HepG2 (cell line): ENCODE data around the gene NFX1. TPM values are rescaled to one million over a fixed set of nuclear protein-coding genes. Genes with fewer than 3 reads are reported as not detected.
A peak's percentile ranks its signal among the peaks of the same experiment; 100 is the strongest.

Source experiments
- BATF2 ChIP-seq: sonication (generic); formaldehyde crosslinking; IDR thresholded peaks from 2 replicates; pipeline ENCODE4 v1.8.0; 2022; ENCODE audit warnings: mild to moderate bottlenecking, missing genetic modification reagents, moderate library complexity
- CREM ChIP-seq, 2 experiments: sonication (generic) in 1 of 2; formaldehyde crosslinking in 1 of 2; IDR thresholded peaks; 2 replicates each; pipeline versions ENCODE4 v1.4.0 to v1.6.1; 2016 to 2020; ENCODE audit warnings: antibody characterized with exemption in 1 of 2, mild to moderate bottlenecking in 1 of 2, missing genetic modification reagents in 1 of 2
- ELF1 ChIP-seq: sonication (generic); formaldehyde crosslinking; IDR thresholded peaks from 2 replicates; pipeline ENCODE4 v1.4.0; 2020; ENCODE audit warnings: missing genetic modification reagents
- ELF4 ChIP-seq: sonication (generic); formaldehyde crosslinking; IDR thresholded peaks from 2 replicates; pipeline ENCODE4 v1.5.0; 2020; ENCODE audit warnings: missing genetic modification reagents, mild to moderate bottlenecking, moderate library complexity, borderline replicate concordance
- FOSL2 ChIP-seq: sonication (generic); formaldehyde crosslinking; IDR thresholded peaks from 2 replicates; pipeline ENCODE4 v1.4.0; 2020; ENCODE audit warnings: missing genetic modification reagents
- MAZ ChIP-seq, 2 experiments: sonication (generic) in 1 of 2; formaldehyde crosslinking in 1 of 2; IDR thresholded peaks; 2 replicates each; pipeline versions ENCODE4 v1.5.0 to v1.6.1; 2012 to 2020; ENCODE audit warnings: low read depth in 2 of 2, mild to moderate bottlenecking in 2 of 2, borderline replicate concordance in 1 of 2, improper control_type of control experiment in 1 of 2, low read length in 1 of 2, missing genetic modification reagents in 1 of 2, moderate library complexity in 1 of 2
- MEIS2 ChIP-seq: sonication (generic); formaldehyde crosslinking; IDR thresholded peaks from 2 replicates; pipeline ENCODE4 v1.9.0; 2021; ENCODE audit warnings: mild to moderate bottlenecking, missing genetic modification reagents
- MNT ChIP-seq: fragments of 450-650 bp; IDR thresholded peaks from 2 replicates; pipeline ENCODE4 v1.6.1; 2016
- SMYD3 ChIP-seq: sonication (generic); formaldehyde crosslinking; IDR thresholded peaks from 2 replicates; pipeline ENCODE4 v1.8.1; 2023; ENCODE audit warnings: mild to moderate bottlenecking, missing genetic modification reagents
- SP4 ChIP-seq: sonication (generic); formaldehyde crosslinking; IDR thresholded peaks from 2 replicates; pipeline ENCODE4 v1.8.1; 2023; ENCODE audit warnings: mild to moderate bottlenecking, missing genetic modification reagents
- TEF ChIP-seq: sonication (generic); formaldehyde crosslinking; IDR thresholded peaks from 2 replicates; pipeline ENCODE4 v1.5.0; 2020; ENCODE audit warnings: missing genetic modification reagents
- THYN1 ChIP-seq: sonication (generic); formaldehyde crosslinking; IDR thresholded peaks from 2 replicates; pipeline ENCODE4 v1.8.1; 2023; ENCODE audit warnings: low read depth, mild to moderate bottlenecking, moderate library complexity, missing genetic modification reagents, borderline replicate concordance
- ZFP82 ChIP-seq: sonication (generic); formaldehyde crosslinking; IDR thresholded peaks from 2 replicates; pipeline ENCODE4 v1.5.1; 2020; ENCODE audit warnings: mild to moderate bottlenecking, missing genetic modification reagents, borderline replicate concordance
- ZNF10 ChIP-seq: sonication (generic); formaldehyde crosslinking; IDR thresholded peaks from 2 replicates; pipeline ENCODE4 v1.4.0; 2020; ENCODE audit warnings: mild to moderate bottlenecking, low read depth, missing genetic modification reagents, borderline replicate concordance
- ZNF281 ChIP-seq: sonication (generic); formaldehyde crosslinking; IDR thresholded peaks from 2 replicates; pipeline ENCODE4 v1.4.0; 2020; ENCODE audit warnings: missing genetic modification reagents, borderline replicate concordance
- ZNF44 ChIP-seq: sonication (generic); formaldehyde crosslinking; IDR thresholded peaks from 2 replicates; pipeline ENCODE4 v1.5.1; 2020; ENCODE audit warnings: mild to moderate bottlenecking, missing genetic modification reagents
- ZNF570 ChIP-seq: sonication (generic); formaldehyde crosslinking; IDR thresholded peaks from 2 replicates; pipeline ENCODE4 v1.4.0; 2020; ENCODE audit warnings: mild to moderate bottlenecking, missing genetic modification reagents, borderline replicate concordance
- ZNF616 ChIP-seq: sonication (generic); formaldehyde crosslinking; IDR thresholded peaks from 2 replicates; pipeline ENCODE4 v1.5.0; 2020; ENCODE audit warnings: low read depth, mild to moderate bottlenecking, missing genetic modification reagents
- ZNF678 ChIP-seq: sonication (generic); formaldehyde crosslinking; IDR thresholded peaks from 2 replicates; pipeline ENCODE4 v1.4.0; 2020; ENCODE audit warnings: mild to moderate bottlenecking, missing genetic modification reagents
- polyA plus RNA-seq, 8 experiments: library from polyadenylated mRNA; depleted of rRNA in 3 of 8; stranded (reverse) in 7 of 8; unstranded in 1 of 8; fragments of >200 nt; fragmentation: Illumina TruSeq in 4 of 8; extraction: Trizol in 4 of 8; gene quantifications; 2 replicates each; pipeline versions ENCODE4 v1.2.1 to v1.2.3, GENCODE V29; 2011 to 2016; ENCODE audit warnings: low read depth in 4 of 8, missing spikeins in 1 of 8, mixed read lengths in 1 of 8; ENCODE audit not compliant: insufficient read depth in 1 of 8
- total RNA-seq, 5 experiments: library from RNA; depleted of rRNA; stranded (reverse); fragments of >200 nt; fragmentation: Illumina TruSeq; extraction: Trizol; gene quantifications; 2 replicates each; pipeline ENCODE4 v1.2.3, GENCODE V29; 2016; ENCODE audit warnings: low read depth in 1 of 5
- TF ChIP-seq, protein P1 (sequence below): conservative IDR thresholded peaks from 2 replicates; pipeline ENCODE4 v1.6.1; 2018; ENCODE audit warnings: missing genetic modification reagents

The NFX1 gene
- total and polyA plus RNA-seq, 2 of the 13 experiments (the other 11 are each of a cell fraction or from before 2014, with no cell fraction given) = 23.9 to 27.5 TPM

- TF ChIP-seq ZNF616 (CRISPR knock-in tag) (peak; percentile 72; the same call in 1 of the 2 replicates), ZNF570 (CRISPR knock-in tag) (no peak), TEF (peak; percentile 61), ELF4 (CRISPR knock-in tag) (no peak; the same call in 1 of the 2 replicates), BATF2 (CRISPR knock-in tag) (peak; percentile 69), MAZ (IDR thresholded peaks at IDR 0.05; ENCODE audit: borderline replicate concordance, low read depth, low read length) (peak; percentile 94), MAZ (CRISPR knock-in tag; IDR thresholded peaks at IDR 0.05; ENCODE audit: low read depth) (peak; percentile 82), ZNF10 (CRISPR knock-in tag) (no peak), ELF1 (CRISPR knock-in tag) (peak; percentile 91), THYN1 (CRISPR knock-in tag) (no peak; the same call in 1 of the 2 replicates), FOSL2 (CRISPR knock-in tag) (peak; percentile 61), MEIS2 (CRISPR knock-in tag) (0 out of 2 replicates have a peak, but pooled peaks have one; percentile 28), ZNF281 (peak; percentile 3; the same call in 1 of the 2 replicates), CREM (IDR thresholded peaks at IDR 0.05) (peak; percentile 100), CREM (CRISPR knock-in tag; IDR thresholded peaks at IDR 0.05) (peak; percentile 96), SMYD3 (CRISPR knock-in tag) (0 out of 2 replicates have a peak, but pooled peaks have one; percentile 85), ZFP82 (CRISPR knock-in tag) (peak; percentile 83; the same call in 1 of the 2 replicates), ZNF44 (CRISPR knock-in tag) (peak; percentile 97), ZNF678 (CRISPR knock-in tag) (peak; percentile 92), SP4 (peak; percentile 79), MNT (peak; percentile 84)
- TF ChIP-seq, protein P1, sequence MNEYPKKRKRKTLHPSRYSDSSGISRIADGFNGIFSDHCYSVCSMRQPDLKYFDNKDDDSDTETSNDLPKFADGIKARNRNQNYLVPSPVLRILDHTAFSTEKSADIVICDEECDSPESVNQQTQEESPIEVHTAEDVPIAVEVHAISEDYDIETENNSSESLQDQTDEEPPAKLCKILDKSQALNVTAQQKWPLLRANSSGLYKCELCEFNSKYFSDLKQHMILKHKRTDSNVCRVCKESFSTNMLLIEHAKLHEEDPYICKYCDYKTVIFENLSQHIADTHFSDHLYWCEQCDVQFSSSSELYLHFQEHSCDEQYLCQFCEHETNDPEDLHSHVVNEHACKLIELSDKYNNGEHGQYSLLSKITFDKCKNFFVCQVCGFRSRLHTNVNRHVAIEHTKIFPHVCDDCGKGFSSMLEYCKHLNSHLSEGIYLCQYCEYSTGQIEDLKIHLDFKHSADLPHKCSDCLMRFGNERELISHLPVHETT = peak; percentile 80
These were observed at the start of gene NFX1 (continued) for GRCh38 chr9:33290247-33291030.
